ENCODE results near the gene PSD2. TPM values are rescaled to one million over a fixed set of nuclear protein-coding genes. Genes with fewer than 3 reads are reported as not detected.

The PSD2 gene
- total RNA-seq, 4 donors from 2014 or later: 0.16 TPM; not detected in 3

GRCh38 chr5:139825690-139826089 lies 30.1 kb downstream of the PSD2 start:
- Histone ChIP-seq H3K4me3 (no peak overlapping the region), H3K36me3 (no peaks in the 10 kb centered on the region), H3K4me1 (no peaks in the 10 kb centered on the region), H3K9me3 (no peaks in the 10 kb centered on the region), H3K27me3 (no peaks in the 10 kb centered on the region), H3K27ac (no peak overlapping the region)
- intact Hi-C loops (cut with DNase I; ENCODE audit: low total_unique reads) (no loop called here), in situ Hi-C loops (cut with MboI; ENCODE audit: low pct_ligation_motif_present in 1 of 4, low pct_unique_long_range_greater_than_20kb in 1 of 4, low sequenced_read_pairs in 3 of 4) (no loop called here)
- DNase-seq: no peak
- 83 to 93% methylated on average over 5 to 7 of the region's 7 CpGs for WGBS, 2 donors (ENCODE audit: low coverage in 1 of 2)
- TF ChIP-seq EP300 (IDR thresholded peaks at IDR 0.05; ENCODE audit: low read depth): no peak
- TF ChIP-seq POLR2AphosphoS5 (IDR thresholded peaks at IDR 0.05): no peak
- no peak for TF ChIP-seq POLR2A (IDR thresholded peaks at IDR 0.05)
- no peak for TF ChIP-seq CTCF (IDR thresholded peaks at IDR 0.05)

GRCh38 chr5:139828207-139828895 lies 32.7 kb downstream of the PSD2 start:
- in situ Hi-C loops (cut with MboI; ENCODE audit: low pct_ligation_motif_present in 1 of 4, low pct_unique_long_range_greater_than_20kb in 1 of 4, low sequenced_read_pairs in 3 of 4) (no loop called here), intact Hi-C loops (cut with DNase I; ENCODE audit: low total_unique reads) (no loop called here)
- H3K27me3 ChIP-seq: peaks cover 3% of the 10 kb centered on the region
- no peak overlapping the region for H3K27ac ChIP-seq
- TF ChIP-seq POLR2A (IDR thresholded peaks at IDR 0.05): no peak
- no peak for TF ChIP-seq CTCF (IDR thresholded peaks at IDR 0.05)
- no peak for TF ChIP-seq EP300 (IDR thresholded peaks at IDR 0.05; ENCODE audit: low read depth)
- TF ChIP-seq POLR2AphosphoS5 (IDR thresholded peaks at IDR 0.05): no peak
- H3K4me1 ChIP-seq: no peaks in the 10 kb centered on the region
- no peaks in the 10 kb centered on the region for H3K9me3 ChIP-seq
- no peak overlapping the region for H3K4me3 ChIP-seq
- WGBS, 2 donors (ENCODE audit: low coverage in 1 of 2): 47 to 70% methylated on average over 5 to 8 of the region's 8 CpGs
- DNase-seq: no peak
- H3K36me3 ChIP-seq: no peaks in the 10 kb centered on the region

- no peak for DNase-seq
- WGBS, 2 donors (ENCODE audit: low coverage in 1 of 2): 84 to 85% methylated on average over 6 of the region's 6 CpGs
- intact Hi-C loops (cut with DNase I; ENCODE audit: low total_unique reads) (no loop called here), in situ Hi-C loops (cut with MboI; ENCODE audit: low pct_ligation_motif_present in 1 of 4, low pct_unique_long_range_greater_than_20kb in 1 of 4, low sequenced_read_pairs in 3 of 4) (no loop called here)
- no peaks in the 10 kb centered on the region for H3K4me1 ChIP-seq
- H3K27me3 ChIP-seq: peaks cover 3% of the 10 kb centered on the region
- H3K9me3 ChIP-seq: no peaks in the 10 kb centered on the region
- H3K36me3 ChIP-seq: no peaks in the 10 kb centered on the region
- H3K27ac ChIP-seq: no peak overlapping the region
- no peak overlapping the region for H3K4me3 ChIP-seq
- TF ChIP-seq CTCF (IDR thresholded peaks at IDR 0.05) (no peak), POLR2A (IDR thresholded peaks at IDR 0.05) (no peak), POLR2AphosphoS5 (IDR thresholded peaks at IDR 0.05) (no peak), EP300 (IDR thresholded peaks at IDR 0.05; ENCODE audit: low read depth) (no peak)
Measured at GRCh38 chr5:139829471-139829870, 33.9 kb downstream of the PSD2 start.

GRCh38 chr5:139831624-139832023 lies 36.0 kb downstream of the PSD2 start:
- TF ChIP-seq CTCF (IDR thresholded peaks at IDR 0.05) (no peak), POLR2AphosphoS5 (IDR thresholded peaks at IDR 0.05) (no peak), EP300 (IDR thresholded peaks at IDR 0.05; ENCODE audit: low read depth) (no peak), POLR2A (IDR thresholded peaks at IDR 0.05) (no peak)
- Histone ChIP-seq H3K27me3 (peaks cover 3% of the 10 kb centered on the region), H3K36me3 (no peaks in the 10 kb centered on the region), H3K4me3 (no peak overlapping the region), H3K9me3 (no peaks in the 10 kb centered on the region), H3K4me1 (no peaks in the 10 kb centered on the region), H3K27ac (no peak overlapping the region)
- DNase-seq: no peak
- in situ Hi-C loops (cut with MboI; ENCODE audit: low pct_ligation_motif_present in 1 of 4, low pct_unique_long_range_greater_than_20kb in 1 of 4, low sequenced_read_pairs in 3 of 4): no loop called here
- intact Hi-C loops (cut with DNase I; ENCODE audit: low total_unique reads): no loop called here
- 63 to 72% methylated on average over 3 of the region's 3 CpGs for WGBS, 2 donors (ENCODE audit: low coverage in 1 of 2)

Data from transverse colon (tissue), 4 donors.